Cardiac muscle cell (in vitro differentiated cells and primary cell): ENCODE measurements around the gene GALNT18. TPM values are rescaled to one million over a fixed set of nuclear protein-coding genes. Genes with fewer than 3 reads are reported as not detected.

Experiments
- DNase-seq, 2 donors: peaks; one replicate each; pipeline versions ENCODE4 v3.0.0 to v3.0.0-alpha.2; 2010 to 2017; ENCODE audit warnings: low read depth in 1 of 2, low spot score in 1 of 2
- H3K27ac ChIP-seq: fragments of 200-600 bp; sonication (generic); 2 replicates; pipeline ENCODE4 v1.5.1; 2016
- H3K27me3 ChIP-seq: fragments of 200-600 bp; sonication (generic); 2 replicates; pipeline ENCODE4 v1.6.0; 2016; ENCODE audit warnings: control low read depth
- H3K36me3 ChIP-seq: fragments of 200-600 bp; sonication (generic); 2 replicates; pipeline ENCODE4 v1.5.1; 2016; ENCODE audit warnings: control low read depth
- H3K4me1 ChIP-seq: fragments of 200-600 bp; sonication (generic); 2 replicates; pipeline ENCODE4 v1.8.1; 2017; ENCODE audit warnings: low read depth, mild to moderate bottlenecking, mixed run types
- H3K4me3 ChIP-seq: fragments of 200-600 bp; sonication (generic); 2 replicates; pipeline ENCODE4 v1.5.1; 2016; ENCODE audit warnings: mild to moderate bottlenecking
- H3K9me3 ChIP-seq: fragments of 200-600 bp; sonication (generic); 2 replicates; pipeline ENCODE4 v1.5.1; 2017; ENCODE audit warnings: low read depth, mild to moderate bottlenecking, control low read depth
- polyA plus RNA-seq: library from polyadenylated mRNA; unstranded; fragments of >200 nt; fragmentation: Nextera tagmentation; extraction: Ambion mirVana; gene quantifications from 2 replicates; pipeline ENCODE4 v1.2.1, GENCODE V29; 2016
- total RNA-seq: library from RNA; depleted of rRNA; stranded (reverse); fragments of >200 nt; gene quantifications from 2 replicates; pipeline ENCODE4 v1.2.3, GENCODE V29; 2016
- TF ChIP-seq, protein P1 (sequence below): IDR thresholded peaks from 2 replicates; pipeline ENCODE4 v1.5.1; 2012; ENCODE audit warnings: low read depth, mild to moderate bottlenecking, low read length

The GALNT18 gene
- total and polyA plus RNA-seq, 2 experiments from 2014 or later: 2.1 to 2.2 TPM

DNA sequence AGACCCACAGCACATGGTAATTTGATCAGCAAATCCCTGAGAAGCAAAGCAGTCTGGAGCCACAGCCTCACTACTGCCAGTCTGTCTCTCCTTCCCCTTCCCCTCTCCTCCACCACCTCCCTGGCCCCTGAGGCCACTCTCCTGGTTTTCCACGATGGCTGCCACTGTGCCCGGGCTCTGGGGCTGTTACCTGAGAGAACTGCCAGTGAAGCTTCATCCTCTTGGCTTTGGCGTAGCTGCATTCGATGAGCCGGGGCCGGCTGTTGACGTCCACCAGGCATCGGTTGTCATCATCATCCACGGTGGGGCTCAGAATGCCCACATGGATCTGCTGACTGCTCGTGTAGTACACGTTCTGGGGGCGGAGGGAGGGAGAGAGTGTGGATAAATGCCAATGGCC, 329.0 kb downstream of the GALNT18 start:
- no peaks in the 10 kb centered on the region for H3K36me3 ChIP-seq
- no peak for DNase-seq
- H3K27me3 ChIP-seq: peaks cover 52% of the 10 kb centered on the region
- no peak overlapping the region for H3K4me3 ChIP-seq
- no peaks in the 10 kb centered on the region for H3K9me3 ChIP-seq
- H3K27ac ChIP-seq: no peak overlapping the region
- H3K4me1 ChIP-seq: peaks cover 9% of the 10 kb centered on the region
- TF ChIP-seq, protein P1, sequence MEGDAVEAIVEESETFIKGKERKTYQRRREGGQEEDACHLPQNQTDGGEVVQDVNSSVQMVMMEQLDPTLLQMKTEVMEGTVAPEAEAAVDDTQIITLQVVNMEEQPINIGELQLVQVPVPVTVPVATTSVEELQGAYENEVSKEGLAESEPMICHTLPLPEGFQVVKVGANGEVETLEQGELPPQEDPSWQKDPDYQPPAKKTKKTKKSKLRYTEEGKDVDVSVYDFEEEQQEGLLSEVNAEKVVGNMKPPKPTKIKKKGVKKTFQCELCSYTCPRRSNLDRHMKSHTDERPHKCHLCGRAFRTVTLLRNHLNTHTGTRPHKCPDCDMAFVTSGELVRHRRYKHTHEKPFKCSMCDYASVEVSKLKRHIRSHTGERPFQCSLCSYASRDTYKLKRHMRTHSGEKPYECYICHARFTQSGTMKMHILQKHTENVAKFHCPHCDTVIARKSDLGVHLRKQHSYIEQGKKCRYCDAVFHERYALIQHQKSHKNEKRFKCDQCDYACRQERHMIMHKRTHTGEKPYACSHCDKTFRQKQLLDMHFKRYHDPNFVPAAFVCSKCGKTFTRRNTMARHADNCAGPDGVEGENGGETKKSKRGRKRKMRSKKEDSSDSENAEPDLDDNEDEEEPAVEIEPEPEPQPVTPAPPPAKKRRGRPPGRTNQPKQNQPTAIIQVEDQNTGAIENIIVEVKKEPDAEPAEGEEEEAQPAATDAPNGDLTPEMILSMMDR: no peak

DNA sequence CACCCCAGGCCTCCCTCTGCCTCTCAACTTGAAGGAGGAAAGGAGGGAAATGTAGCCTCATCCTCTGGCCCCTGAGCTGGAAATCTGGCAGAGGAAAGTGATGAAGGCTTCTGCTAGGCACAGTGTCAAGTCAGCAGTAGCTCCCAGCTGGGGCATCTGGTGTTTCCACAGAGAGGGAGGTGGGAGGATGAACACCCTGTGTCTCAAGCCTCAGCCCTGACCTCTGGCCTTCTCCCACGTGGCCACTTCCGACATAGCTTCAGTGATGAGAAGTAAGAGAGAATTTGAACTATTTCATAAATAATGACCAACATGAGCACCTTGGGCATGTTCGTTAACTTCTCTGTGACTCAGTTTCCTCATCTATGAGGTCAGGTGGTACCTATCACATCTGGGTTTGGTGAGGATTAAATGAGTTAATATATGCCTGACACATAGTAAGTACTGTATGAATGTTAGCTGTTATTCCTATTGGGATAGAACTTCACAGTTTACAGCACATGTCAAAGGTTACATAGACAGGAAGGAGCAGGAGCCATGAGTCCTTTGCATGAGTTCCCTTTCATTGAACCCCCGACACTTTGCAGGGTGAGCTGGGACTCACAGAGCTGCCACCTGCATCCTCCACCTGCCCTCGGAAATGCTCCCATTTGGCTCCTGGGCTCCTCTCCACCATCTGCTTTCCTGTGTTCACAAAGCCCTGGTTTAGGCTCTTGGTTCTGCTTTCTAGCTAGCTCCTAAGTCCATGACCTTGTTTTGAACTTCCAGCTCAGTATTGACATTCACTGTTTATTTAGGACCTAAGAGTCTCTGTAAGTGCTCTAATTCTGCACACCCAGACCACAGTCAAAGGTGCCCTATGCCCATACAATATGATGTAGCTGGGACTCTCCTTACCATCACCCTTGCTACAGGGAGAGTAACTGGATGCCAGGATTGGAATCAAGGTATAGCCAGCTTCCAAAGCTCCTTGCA, 330.5 kb downstream of the GALNT18 start:
- Histone ChIP-seq H3K9me3 (no peaks in the 10 kb centered on the region), H3K4me1 (no peaks in the 10 kb centered on the region), H3K27me3 (peaks cover 66% of the 10 kb centered on the region), H3K4me3 (no peak overlapping the region), H3K27ac (no peak overlapping the region), H3K36me3 (no peaks in the 10 kb centered on the region)
- DNase-seq: peak in 1 of 2 donors; percentile 3
- TF ChIP-seq, protein P1: no peak

DNA sequence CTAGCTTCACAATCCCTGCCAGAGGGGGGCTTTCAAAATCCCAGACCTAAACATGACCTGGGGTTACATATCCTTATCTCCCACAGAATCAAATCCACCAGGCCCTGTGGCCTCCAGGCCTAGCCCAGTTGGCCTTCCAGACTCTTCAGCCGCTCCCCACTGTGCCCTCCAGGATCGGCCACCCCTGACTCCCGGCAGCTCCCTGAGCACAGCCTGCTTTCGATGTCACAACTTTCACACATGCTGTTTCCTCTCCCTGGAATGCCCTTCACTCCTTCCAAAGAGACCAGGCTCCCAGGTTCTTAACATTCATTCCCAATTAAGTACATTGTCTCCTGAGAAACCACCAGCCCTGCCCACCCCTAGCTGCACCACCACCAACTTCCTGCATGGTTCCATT, 331.5 kb downstream of the GALNT18 start:
- no peaks in the 10 kb centered on the region for H3K36me3 ChIP-seq

DNA sequence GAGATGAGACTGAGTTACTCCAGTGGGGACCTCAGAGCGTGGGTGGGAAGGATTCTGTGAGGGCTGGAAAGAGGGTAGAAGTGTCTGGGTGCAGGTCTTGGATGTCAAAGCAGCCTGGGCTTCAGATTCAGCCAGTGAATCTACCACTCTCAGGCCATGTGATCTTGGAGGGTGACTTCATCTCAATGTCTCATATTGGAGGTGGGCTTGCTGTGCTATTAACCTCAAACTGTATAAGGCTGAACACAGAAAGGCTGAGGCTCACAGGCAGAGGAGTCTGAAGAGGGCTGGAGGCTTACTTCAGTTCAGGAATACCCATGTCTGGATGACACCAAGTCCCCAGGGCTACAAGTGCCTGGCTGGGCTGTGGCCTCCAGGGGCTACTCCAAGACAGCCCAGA, 332.1 kb downstream of the GALNT18 start:
- DNase-seq: no peak
- H3K4me3 ChIP-seq: no peak overlapping the region
- TF ChIP-seq, protein P1: no peak
- H3K27ac ChIP-seq: no peak overlapping the region
- no peaks in the 10 kb centered on the region for H3K36me3 ChIP-seq
- peaks cover 75% of the 10 kb centered on the region for H3K27me3 ChIP-seq
- H3K4me1 ChIP-seq: no peaks in the 10 kb centered on the region
- no peaks in the 10 kb centered on the region for H3K9me3 ChIP-seq

More for the DNA sequence above, 331.5 kb downstream of the GALNT18 start:
- Histone ChIP-seq H3K9me3 (no peaks in the 10 kb centered on the region), H3K27ac (no peak overlapping the region), H3K4me3 (no peak overlapping the region), H3K27me3 (peaks cover 74% of the 10 kb centered on the region), H3K4me1 (no peaks in the 10 kb centered on the region)
- TF ChIP-seq, protein P1: no peak
- DNase-seq: no peak

DNA sequence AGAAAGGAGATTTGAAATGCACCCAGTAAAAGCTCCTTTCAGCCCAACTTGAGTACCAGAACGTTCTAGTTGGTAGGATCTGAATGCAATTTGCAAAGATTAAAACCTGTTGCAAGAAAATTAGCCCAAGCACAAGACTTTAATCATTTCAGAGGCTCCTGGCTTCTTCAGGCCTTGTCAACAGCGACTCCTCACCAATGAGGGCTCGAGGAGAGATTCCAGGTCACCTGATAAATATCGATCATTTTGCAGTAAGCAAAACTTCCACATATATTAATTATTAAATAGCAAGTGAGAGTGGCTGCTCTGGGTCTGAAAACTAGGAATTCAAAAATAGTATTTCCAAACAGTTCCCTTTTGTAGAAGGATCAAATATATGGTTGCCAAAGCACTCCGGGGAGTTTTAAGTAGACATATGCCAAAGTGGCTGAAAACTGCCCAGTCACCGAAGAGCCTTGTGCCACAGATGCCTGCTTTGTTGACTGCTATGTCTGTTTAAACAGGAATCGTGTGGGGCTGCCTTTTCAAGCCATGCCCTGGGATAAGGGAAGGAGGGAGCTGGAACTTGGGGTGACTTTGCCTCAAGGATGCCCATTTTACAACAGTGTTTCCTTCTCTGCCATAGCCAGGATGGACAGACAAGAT, 332.7 kb downstream of the GALNT18 start:
- Histone ChIP-seq H3K9me3 (no peaks in the 10 kb centered on the region), H3K27me3 (peaks cover 78% of the 10 kb centered on the region), H3K36me3 (no peaks in the 10 kb centered on the region), H3K27ac (no peak overlapping the region), H3K4me3 (no peak overlapping the region), H3K4me1 (no peaks in the 10 kb centered on the region)
- TF ChIP-seq, protein P1: no peak
- no peak for DNase-seq
